ENCODE data around the gene RNF151.

- TF ChIP-seq POLR2A (IDR thresholded peaks at IDR 0.05): no peak
- TF ChIP-seq, protein P1, sequence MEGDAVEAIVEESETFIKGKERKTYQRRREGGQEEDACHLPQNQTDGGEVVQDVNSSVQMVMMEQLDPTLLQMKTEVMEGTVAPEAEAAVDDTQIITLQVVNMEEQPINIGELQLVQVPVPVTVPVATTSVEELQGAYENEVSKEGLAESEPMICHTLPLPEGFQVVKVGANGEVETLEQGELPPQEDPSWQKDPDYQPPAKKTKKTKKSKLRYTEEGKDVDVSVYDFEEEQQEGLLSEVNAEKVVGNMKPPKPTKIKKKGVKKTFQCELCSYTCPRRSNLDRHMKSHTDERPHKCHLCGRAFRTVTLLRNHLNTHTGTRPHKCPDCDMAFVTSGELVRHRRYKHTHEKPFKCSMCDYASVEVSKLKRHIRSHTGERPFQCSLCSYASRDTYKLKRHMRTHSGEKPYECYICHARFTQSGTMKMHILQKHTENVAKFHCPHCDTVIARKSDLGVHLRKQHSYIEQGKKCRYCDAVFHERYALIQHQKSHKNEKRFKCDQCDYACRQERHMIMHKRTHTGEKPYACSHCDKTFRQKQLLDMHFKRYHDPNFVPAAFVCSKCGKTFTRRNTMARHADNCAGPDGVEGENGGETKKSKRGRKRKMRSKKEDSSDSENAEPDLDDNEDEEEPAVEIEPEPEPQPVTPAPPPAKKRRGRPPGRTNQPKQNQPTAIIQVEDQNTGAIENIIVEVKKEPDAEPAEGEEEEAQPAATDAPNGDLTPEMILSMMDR (IDR thresholded peaks at IDR 0.05): no peak
- no peak for TF ChIP-seq EP300 (IDR thresholded peaks at IDR 0.05; ENCODE audit: low read depth)
Observed at GRCh38 chr16:2006317-2006716, 39.7 kb downstream of the RNF151 start.

Data from transverse colon (tissue), 3 donors.